DOHH2 (cell line): ENCODE results near the gene SYP.

Source experiments
- H3F3A ChIP-seq: fragments of 200-600 bp; sonication (generic), shearing (Covaris generic); 2 replicates; pipeline ENCODE4 v1.6.0; 2016; ENCODE audit warnings: antibody characterized with exemption, mild to moderate bottlenecking; ENCODE audit not compliant: control insufficient read depth, insufficient read depth
- H3K27ac ChIP-seq: fragments of 200-600 bp; sonication (generic); 2 replicates; pipeline ENCODE4 v1.5.1; 2014; ENCODE audit warnings: low read depth, mild to moderate bottlenecking, low read length, moderate library complexity
- H3K27me3 ChIP-seq: fragments of 200-600 bp; sonication (generic); 2 replicates; pipeline ENCODE4 v1.6.1; 2014; ENCODE audit warnings: mild to moderate bottlenecking, low read length, mixed read lengths; ENCODE audit not compliant: control insufficient read depth
- H3K36me3 ChIP-seq: fragments of 200-600 bp; sonication (generic); 2 replicates; pipeline ENCODE4 v1.6.1; 2014; ENCODE audit warnings: mild to moderate bottlenecking, low read length, moderate library complexity, mixed read lengths; ENCODE audit not compliant: control insufficient read depth
- H3K4me1 ChIP-seq: fragments of 200-600 bp; sonication (generic); 2 replicates; pipeline ENCODE4 v1.6.1; 2014; ENCODE audit warnings: mild to moderate bottlenecking, low read length, mixed read lengths; ENCODE audit not compliant: control insufficient read depth
- H3K4me2 ChIP-seq: fragments of 200-600 bp; sonication (generic); 2 replicates; pipeline ENCODE4 v1.6.0; 2014; ENCODE audit warnings: mild to moderate bottlenecking, low read length, moderate library complexity
- H3K4me3 ChIP-seq: fragments of 200-600 bp; sonication (generic); 2 replicates; pipeline ENCODE4 v1.5.1; 2014; ENCODE audit warnings: mild to moderate bottlenecking, low read length, mixed read lengths
- H3K79me2 ChIP-seq: fragments of 200-600 bp; sonication (generic); 2 replicates; pipeline ENCODE4 v1.6.1; 2014; ENCODE audit warnings: mild to moderate bottlenecking, low read length, mixed read lengths; ENCODE audit not compliant: control insufficient read depth
- H3K9me2 ChIP-seq: fragments of 200-600 bp; sonication (generic); replicated peaks from 2 replicates; pipeline ENCODE4 v1.6.1; 2014; ENCODE audit warnings: mild to moderate bottlenecking, low read length, mixed read lengths; ENCODE audit not compliant: control insufficient read depth
- H3K9me3 ChIP-seq: fragments of 200-600 bp; sonication (generic); 2 replicates; pipeline ENCODE4 v1.6.1; 2014; ENCODE audit warnings: antibody characterized with exemption, low read length, mixed read lengths; ENCODE audit not compliant: control insufficient read depth, insufficient read depth
- H4K20me1 ChIP-seq: fragments of 200-600 bp; sonication (generic); 2 replicates; pipeline ENCODE4 v1.6.0; 2014; ENCODE audit warnings: low read depth, mild to moderate bottlenecking, antibody characterized with exemption, low read length, moderate library complexity; ENCODE audit not compliant: control insufficient read depth, insufficient read depth
- CTCF ChIP-seq: fragments of 200-600 bp; sonication (generic); IDR thresholded peaks from one replicate; pipeline ENCODE4 v1.5.1; 2014; ENCODE audit warnings: antibody characterized with exemption, mild to moderate bottlenecking, low read depth, low read length; ENCODE audit not compliant: poor library complexity, severe bottlenecking
- EZH2phosphoT487 ChIP-seq: fragments of 200-600 bp; sonication (generic); IDR thresholded peaks from 2 replicates; pipeline ENCODE4 v1.6.1; 2017; ENCODE audit warnings: borderline replicate concordance, mild to moderate bottlenecking, antibody characterized with exemption, low read length, moderate library complexity, mixed read lengths

Gene SYP

GRCh38 chrX:49198540-49199314 lies 1.3 kb downstream of the SYP start:
- Histone ChIP-seq H4K20me1 (no peaks in the 10 kb centered on the region), H3F3A (no peaks in the 10 kb centered on the region), H3K27ac (no peak overlapping the region), H3K4me2 (no peak overlapping the region), H3K4me3 (no peak overlapping the region), H3K79me2 (no peaks in the 10 kb centered on the region), H3K36me3 (no peaks in the 10 kb centered on the region), H3K9me3 (no peaks in the 10 kb centered on the region), H3K27me3 (no peaks in the 10 kb centered on the region; the same call in 1 of the 2 replicates), H3K9me2 (no peaks in the 10 kb centered on the region), H3K4me1 (peaks cover 6% of the 10 kb centered on the region)
- no peak for TF ChIP-seq EZH2phosphoT487
- no peak for TF ChIP-seq CTCF

- Histone ChIP-seq H3K4me2 (no peak overlapping the region), H3K9me3 (no peaks in the 10 kb centered on the region)
Measured at GRCh38 chrX:49197543-49198087, 2.4 kb downstream of the SYP start.

GRCh38 chrX:49193542-49193964 lies 6.4 kb downstream of the SYP start:
- no peaks in the 10 kb centered on the region for H3K9me3 ChIP-seq
- peaks cover 3% of the 10 kb centered on the region for H3K79me2 ChIP-seq
- TF ChIP-seq CTCF (no peak), EZH2phosphoT487 (no peak)

More at GRCh38 chrX:49197543-49198087, 2.4 kb downstream of the SYP start:
- no peak overlapping the region for H3K27ac ChIP-seq
- no peaks in the 10 kb centered on the region for H3K36me3 ChIP-seq
- H3K27me3 ChIP-seq = no peaks in the 10 kb centered on the region; the same call in 1 of the 2 replicates
- TF ChIP-seq CTCF = no peak
- H4K20me1 ChIP-seq = no peaks in the 10 kb centered on the region
- H3K4me1 ChIP-seq = peaks cover 11% of the 10 kb centered on the region
- H3K4me3 ChIP-seq = no peak overlapping the region
- no peaks in the 10 kb centered on the region for H3F3A ChIP-seq
- no peaks in the 10 kb centered on the region for H3K79me2 ChIP-seq
- no peaks in the 10 kb centered on the region for H3K9me2 ChIP-seq

More at GRCh38 chrX:49193542-49193964, 6.4 kb downstream of the SYP start:
- Histone ChIP-seq H3K4me1 (peaks cover 25% of the 10 kb centered on the region), H3K27ac (no peak overlapping the region), H4K20me1 (no peaks in the 10 kb centered on the region), H3K4me2 (no peak overlapping the region), H3K4me3 (no peak overlapping the region), H3K36me3 (no peaks in the 10 kb centered on the region), H3F3A (peaks cover 7% of the 10 kb centered on the region), H3K27me3 (no peaks in the 10 kb centered on the region), H3K9me2 (no peaks in the 10 kb centered on the region)
